ENCODE results near the gene RPL18A. TPM values are rescaled to one million over a fixed set of nuclear protein-coding genes. Genes with fewer than 3 reads are reported as not detected.
A peak's percentile ranks its signal among the peaks of the same experiment; 100 is the strongest.

Gene RPL18A
- total and polyA plus RNA-seq, 10 of the 15 experiments (the other 5 are each of a cell fraction or from before 2014, with no cell fraction given), result 1,181 to 3,774 (median 2,300) TPM

DNA sequence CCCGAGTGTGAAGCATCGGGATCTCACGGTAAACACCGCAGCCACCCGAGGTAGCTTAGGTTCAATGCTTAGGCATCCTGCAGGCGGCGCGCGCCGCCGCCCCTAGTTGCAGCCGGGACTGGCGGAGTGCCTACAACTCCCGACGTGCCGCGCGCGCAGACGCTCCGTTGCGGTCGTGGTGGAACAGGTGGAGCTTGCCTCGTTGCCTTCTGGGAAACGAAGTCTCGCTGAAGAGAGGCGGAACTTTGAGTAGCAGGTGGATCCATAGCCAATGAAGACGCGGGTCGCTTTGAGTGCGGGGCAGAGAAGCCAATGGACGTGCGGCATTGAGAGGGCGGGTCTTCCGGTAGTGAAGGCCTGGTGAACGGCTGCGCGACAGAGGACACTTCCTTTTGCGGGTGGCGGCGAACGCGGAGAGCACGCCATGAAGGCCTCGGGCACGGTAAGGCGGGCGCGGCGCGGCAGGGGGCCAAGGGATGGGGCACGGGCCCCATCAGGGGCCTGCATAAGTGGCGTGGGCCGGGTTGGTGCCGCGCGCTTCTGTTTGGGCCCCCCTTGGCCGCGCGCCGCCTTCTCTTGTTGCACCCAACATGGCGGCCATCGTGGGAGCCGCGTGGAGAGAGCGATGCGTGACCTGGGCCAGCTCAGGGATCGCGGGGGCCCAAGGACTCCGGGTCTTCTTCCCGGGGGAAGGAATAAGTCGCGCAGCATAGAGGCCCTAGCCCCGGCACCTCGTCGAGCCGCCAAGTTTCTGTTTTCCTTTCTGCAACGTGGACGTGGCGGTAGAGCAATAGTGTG lies at the start of gene RPL18A (continued):
- TF ChIP-seq, protein P1, sequence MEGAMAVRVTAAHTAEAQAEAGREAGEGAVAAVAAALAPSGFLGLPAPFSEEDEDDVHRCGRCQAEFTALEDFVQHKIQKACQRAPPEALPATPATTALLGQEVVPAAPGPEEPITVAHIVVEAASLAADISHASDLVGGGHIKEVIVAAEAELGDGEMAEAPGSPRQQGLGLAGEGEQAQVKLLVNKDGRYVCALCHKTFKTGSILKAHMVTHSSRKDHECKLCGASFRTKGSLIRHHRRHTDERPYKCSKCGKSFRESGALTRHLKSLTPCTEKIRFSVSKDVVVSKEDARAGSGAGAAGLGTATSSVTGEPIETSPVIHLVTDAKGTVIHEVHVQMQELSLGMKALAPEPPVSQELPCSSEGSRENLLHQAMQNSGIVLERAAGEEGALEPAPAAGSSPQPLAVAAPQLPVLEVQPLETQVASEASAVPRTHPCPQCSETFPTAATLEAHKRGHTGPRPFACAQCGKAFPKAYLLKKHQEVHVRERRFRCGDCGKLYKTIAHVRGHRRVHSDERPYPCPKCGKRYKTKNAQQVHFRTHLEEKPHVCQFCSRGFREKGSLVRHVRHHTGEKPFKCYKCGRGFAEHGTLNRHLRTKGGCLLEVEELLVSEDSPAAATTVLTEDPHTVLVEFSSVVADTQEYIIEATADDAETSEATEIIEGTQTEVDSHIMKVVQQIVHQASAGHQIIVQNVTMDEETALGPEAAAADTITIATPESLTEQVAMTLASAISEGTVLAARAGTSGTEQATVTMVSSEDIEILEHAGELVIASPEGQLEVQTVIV (IDR thresholded peaks at IDR 0.05; ENCODE audit: borderline replicate concordance, partially characterized antibody), result peak; percentile 88
- TF ChIP-seq ZNF274 (IDR thresholded peaks at IDR 0.05; ENCODE audit: insufficient read depth, insufficient read length) (no peak), POLR2A (IDR thresholded peaks at IDR 0.05; ENCODE audit: low read depth, low read length) (peak; percentile 100), NFIC (IDR thresholded peaks at IDR 0.05; ENCODE audit: low read depth, low read length) (no peak), SMC3 (IDR thresholded peaks at IDR 0.05; ENCODE audit: borderline replicate concordance, low read length) (peak; percentile 100), FOXM1 (IDR thresholded peaks at IDR 0.05; ENCODE audit: low read depth, low read length) (no peak), ZNF207 (IDR thresholded peaks at IDR 0.05; ENCODE audit: borderline replicate concordance) (0 out of 2 replicates have a peak, but pooled peaks have one; percentile 59), CBX5 (IDR thresholded peaks at IDR 0.05; ENCODE audit: low read depth) (no peak), FOXK2 (IDR thresholded peaks at IDR 0.05) (peak; percentile 47; the same call in 1 of the 2 replicates), TCF3 (IDR thresholded peaks at IDR 0.05; ENCODE audit: borderline replicate concordance, insufficient read depth, low read depth, low read length) (peak; percentile 46; the same call in 1 of the 2 replicates), TARDBP (IDR thresholded peaks at IDR 0.05; ENCODE audit: borderline replicate concordance) (peak; percentile 75), GATAD2B (conservative IDR thresholded peaks at IDR 0.05; ENCODE audit: low read depth) (peak; percentile 67), FOS (IDR thresholded peaks at IDR 0.05; ENCODE audit: borderline replicate concordance, extremely low read depth, insufficient read length) (peak; percentile 79)
- TF ChIP-seq, protein P2, sequence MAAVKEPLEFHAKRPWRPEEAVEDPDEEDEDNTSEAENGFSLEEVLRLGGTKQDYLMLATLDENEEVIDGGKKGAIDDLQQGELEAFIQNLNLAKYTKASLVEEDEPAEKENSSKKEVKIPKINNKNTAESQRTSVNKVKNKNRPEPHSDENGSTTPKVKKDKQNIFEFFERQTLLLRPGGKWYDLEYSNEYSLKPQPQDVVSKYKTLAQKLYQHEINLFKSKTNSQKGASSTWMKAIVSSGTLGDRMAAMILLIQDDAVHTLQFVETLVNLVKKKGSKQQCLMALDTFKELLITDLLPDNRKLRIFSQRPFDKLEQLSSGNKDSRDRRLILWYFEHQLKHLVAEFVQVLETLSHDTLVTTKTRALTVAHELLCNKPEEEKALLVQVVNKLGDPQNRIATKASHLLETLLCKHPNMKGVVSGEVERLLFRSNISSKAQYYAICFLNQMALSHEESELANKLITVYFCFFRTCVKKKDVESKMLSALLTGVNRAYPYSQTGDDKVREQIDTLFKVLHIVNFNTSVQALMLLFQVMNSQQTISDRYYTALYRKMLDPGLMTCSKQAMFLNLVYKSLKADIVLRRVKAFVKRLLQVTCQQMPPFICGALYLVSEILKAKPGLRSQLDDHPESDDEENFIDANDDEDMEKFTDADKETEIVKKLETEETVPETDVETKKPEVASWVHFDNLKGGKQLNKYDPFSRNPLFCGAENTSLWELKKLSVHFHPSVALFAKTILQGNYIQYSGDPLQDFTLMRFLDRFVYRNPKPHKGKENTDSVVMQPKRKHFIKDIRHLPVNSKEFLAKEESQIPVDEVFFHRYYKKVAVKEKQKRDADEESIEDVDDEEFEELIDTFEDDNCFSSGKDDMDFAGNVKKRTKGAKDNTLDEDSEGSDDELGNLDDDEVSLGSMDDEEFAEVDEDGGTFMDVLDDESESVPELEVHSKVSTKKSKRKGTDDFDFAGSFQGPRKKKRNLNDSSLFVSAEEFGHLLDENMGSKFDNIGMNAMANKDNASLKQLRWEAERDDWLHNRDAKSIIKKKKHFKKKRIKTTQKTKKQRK (IDR thresholded peaks at IDR 0.05; ENCODE audit: low read depth, low read length), result peak; percentile 90
- TF ChIP-seq, protein P3, sequence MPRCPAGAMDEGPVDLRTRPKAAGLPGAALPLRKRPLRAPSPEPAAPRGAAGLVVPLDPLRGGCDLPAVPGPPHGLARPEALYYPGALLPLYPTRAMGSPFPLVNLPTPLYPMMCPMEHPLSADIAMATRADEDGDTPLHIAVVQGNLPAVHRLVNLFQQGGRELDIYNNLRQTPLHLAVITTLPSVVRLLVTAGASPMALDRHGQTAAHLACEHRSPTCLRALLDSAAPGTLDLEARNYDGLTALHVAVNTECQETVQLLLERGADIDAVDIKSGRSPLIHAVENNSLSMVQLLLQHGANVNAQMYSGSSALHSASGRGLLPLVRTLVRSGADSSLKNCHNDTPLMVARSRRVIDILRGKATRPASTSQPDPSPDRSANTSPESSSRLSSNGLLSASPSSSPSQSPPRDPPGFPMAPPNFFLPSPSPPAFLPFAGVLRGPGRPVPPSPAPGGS (IDR thresholded peaks at IDR 0.05; ENCODE audit: borderline replicate concordance, insufficient read depth, low read depth, low read length, poor library complexity, severe bottlenecking), result peak; percentile 22
- TF ChIP-seq, protein P4, sequence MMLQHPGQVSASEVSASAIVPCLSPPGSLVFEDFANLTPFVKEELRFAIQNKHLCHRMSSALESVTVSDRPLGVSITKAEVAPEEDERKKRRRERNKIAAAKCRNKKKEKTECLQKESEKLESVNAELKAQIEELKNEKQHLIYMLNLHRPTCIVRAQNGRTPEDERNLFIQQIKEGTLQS (IDR thresholded peaks at IDR 0.05; ENCODE audit: borderline replicate concordance, extremely low read depth, low read depth, low read length), result peak; percentile 33; the same call in 1 of the 2 replicates
- TF ChIP-seq, protein P5, sequence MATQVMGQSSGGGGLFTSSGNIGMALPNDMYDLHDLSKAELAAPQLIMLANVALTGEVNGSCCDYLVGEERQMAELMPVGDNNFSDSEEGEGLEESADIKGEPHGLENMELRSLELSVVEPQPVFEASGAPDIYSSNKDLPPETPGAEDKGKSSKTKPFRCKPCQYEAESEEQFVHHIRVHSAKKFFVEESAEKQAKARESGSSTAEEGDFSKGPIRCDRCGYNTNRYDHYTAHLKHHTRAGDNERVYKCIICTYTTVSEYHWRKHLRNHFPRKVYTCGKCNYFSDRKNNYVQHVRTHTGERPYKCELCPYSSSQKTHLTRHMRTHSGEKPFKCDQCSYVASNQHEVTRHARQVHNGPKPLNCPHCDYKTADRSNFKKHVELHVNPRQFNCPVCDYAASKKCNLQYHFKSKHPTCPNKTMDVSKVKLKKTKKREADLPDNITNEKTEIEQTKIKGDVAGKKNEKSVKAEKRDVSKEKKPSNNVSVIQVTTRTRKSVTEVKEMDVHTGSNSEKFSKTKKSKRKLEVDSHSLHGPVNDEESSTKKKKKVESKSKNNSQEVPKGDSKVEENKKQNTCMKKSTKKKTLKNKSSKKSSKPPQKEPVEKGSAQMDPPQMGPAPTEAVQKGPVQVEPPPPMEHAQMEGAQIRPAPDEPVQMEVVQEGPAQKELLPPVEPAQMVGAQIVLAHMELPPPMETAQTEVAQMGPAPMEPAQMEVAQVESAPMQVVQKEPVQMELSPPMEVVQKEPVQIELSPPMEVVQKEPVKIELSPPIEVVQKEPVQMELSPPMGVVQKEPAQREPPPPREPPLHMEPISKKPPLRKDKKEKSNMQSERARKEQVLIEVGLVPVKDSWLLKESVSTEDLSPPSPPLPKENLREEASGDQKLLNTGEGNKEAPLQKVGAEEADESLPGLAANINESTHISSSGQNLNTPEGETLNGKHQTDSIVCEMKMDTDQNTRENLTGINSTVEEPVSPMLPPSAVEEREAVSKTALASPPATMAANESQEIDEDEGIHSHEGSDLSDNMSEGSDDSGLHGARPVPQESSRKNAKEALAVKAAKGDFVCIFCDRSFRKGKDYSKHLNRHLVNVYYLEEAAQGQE (IDR thresholded peaks at IDR 0.05; ENCODE audit: low read depth, low read length), result peak; percentile 38; the same call in 1 of the 2 replicates
